GM11168 (cell line): ENCODE measurements around the gene DNAH2.
"Not testable (repeated sequence)": the region's sequence is repeated elsewhere in the genome, so short reads cannot be mapped to it uniquely, and the experiment has no call there.

Experiments used
- in situ Hi-C: fragments of 300-500 bp; cut with MboI; formaldehyde crosslinking; loops from one replicate; pipeline ENCODE4 v1.12.0; 2022; ENCODE audit warnings: low sequenced_read_pairs; ENCODE audit not compliant: unreplicated experiment

DNAH2 gene

DNA sequence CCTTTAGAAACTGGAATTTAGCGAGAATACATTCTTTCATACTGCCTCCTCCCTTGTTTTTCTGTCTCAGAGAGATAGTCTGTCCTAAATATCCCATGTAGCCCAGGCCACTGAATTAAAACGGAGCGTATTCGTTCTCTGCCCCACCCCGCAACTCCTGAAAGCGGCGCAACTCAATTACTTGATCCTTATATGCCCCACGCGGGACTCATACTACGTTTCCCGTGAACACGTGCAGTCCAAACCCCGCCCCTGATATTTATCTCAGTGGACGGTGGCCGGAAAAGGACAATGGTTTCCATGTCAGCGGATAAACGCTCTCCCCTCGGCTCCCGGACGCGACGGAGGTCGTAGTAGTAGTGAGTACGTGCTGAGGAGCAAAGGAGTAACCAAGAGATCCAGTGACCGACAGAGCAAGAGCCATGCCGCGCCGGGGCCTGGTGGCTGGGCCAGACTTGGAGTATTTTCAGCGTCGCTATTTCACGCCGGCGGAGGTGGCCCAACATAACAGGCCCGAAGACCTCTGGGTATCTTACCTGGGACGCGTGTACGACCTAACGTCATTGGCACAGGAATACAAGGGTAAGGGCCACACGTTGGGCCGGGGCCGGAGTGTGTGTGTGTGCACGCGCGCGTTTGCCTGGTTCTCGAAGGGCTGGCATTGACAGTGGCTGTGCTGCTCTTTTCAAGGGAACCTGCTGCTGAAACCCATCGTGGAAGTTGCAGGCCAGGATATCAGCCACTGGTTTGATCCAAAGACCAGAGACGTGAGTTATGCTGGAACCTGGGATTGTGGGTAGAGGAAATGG is 140.4 kb downstream of the DNAH2 start, which contains the start of gene CYB5D1:
TSS of gene CYB5D1 (plus strand) at position 291 of the 809 bp plus-strand sequence. CDS start at position 423, 132 bp downstream.
- in situ Hi-C loops: no loop called here

- in situ Hi-C loops: no loop called here
Observed at GRCh38 chr17:7858522-7858810, 140.9 kb downstream of the DNAH2 start.

GRCh38 chr17:7859028-7859427 is 141.5 kb downstream of the DNAH2 start:
- in situ Hi-C loops: no loop called here

GRCh38 chr17:7862692-7863437 is 145.3 kb downstream of the DNAH2 start:
- in situ Hi-C loops: no loop called here

DNA sequence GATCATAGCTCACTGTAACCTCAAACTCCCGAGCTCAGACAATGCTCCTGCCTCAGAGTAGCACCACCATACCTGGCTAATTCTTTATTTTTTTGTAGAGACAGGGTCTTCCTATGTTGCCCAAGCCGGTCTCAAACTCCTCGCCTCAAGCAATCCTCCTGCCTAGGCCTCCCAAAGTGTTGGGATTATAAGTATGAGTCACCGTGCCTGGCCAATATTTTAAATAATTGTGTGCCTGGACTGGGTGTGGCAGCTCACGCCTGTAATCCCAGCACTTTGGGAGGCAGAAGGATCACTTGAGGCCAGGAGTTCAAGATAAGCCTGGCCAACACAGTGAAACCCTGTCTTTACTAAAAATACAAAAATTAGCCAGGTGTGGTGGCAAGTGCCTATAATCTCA is 146.8 kb downstream of the DNAH2 start:
- in situ Hi-C loops: not testable (repeated sequence)

DNA sequence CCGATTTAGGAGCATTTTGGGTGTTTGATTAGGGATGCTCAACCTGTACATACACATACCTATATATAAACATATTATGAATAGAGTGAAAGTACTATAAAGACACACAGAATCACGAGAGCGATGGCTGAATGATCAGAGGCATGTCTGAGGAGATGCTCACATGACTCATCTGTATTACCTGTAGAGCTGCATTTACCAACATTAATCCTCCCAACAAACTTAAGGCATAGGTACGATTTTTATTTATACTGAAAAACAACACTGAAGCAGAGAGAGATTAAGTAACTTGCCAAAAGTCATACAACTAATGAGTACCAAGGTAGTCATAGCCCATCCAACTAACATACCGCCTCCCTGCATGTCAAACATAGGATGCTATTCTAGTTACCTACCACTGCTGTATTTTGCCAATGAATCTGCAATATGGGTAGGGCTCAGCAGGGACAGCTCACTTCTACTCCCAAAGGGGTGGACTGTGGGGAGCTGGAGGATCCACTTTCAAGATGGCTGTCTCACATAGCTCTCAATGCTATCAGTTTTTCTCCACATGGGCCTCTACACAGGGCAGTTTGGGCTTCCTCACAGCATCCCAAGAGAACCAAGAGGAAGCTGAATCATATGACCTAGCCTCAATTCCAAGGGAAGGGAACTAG is 147.6 kb downstream of the DNAH2 start:
- in situ Hi-C loops: no loop called here

- in situ Hi-C loops: no loop called here
Observed at GRCh38 chr17:7867881-7868329, 150.4 kb downstream of the DNAH2 start.

GRCh38 chr17:7873051-7873450 is 155.5 kb downstream of the DNAH2 start:
- in situ Hi-C loops: no loop called here

GRCh38 chr17:7875804-7876370 is 158.3 kb downstream of the DNAH2 start:
- in situ Hi-C loops: no loop called here

DNA sequence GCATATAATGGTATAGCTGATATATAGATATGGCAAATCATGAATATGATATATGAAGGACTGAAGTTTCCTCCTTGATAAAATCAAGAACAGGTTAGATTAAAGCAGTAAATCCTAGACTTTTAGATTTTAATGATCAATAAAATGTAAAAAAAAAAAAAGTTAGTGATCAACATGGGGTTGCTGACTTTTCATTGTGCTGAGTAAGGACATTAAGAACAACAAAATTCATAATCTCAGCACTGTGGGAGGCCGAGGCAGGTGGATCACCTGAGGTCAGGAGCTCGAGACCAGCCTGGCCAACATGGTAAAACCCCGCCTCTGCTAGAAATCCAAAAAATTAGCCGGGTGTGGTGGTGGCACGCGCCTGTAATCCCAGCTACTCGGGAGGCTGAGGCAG is 160.7 kb downstream of the DNAH2 start:
- in situ Hi-C loops: no loop called here

DNA sequence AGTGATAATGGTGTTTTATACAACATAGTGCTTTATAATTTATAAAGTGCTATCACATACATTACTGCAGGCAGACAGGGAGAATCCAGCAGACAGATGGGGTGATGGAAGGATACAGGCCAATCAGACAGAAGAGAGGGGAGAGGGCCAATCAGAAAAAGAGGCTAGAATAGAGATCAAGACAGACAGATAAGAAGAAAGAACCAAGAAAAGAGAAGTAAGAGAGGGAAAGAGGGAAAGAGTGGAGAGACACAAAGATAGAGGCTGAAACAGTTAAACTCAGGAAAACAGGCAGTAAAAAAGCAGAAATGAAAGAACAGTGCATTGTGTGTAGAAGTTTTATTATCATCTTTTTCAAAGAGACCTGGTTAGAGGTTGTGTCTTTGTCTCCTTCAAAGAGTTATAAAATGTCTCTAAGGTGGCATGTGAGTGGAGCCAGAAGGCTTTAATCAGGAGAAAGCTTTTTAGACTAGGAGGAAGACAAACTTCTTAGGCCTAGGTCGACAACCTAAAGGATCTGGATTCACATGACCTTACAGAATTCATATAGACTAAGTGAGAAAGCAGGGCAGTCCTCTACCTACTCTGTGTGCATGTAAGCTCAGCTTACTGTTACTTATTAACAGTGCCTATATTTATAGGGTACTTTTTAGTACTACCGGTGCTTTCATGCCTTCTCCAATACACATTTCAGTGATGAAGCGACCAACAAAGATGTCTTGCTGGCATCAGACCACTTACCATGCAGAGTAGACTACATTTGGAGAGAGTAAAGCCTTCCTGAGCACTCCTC is 162.7 kb downstream of the DNAH2 start:
- in situ Hi-C loops: no loop called here

- in situ Hi-C loops: no loop called here
Observed at GRCh38 chr17:7881276-7882054, 163.9 kb downstream of the DNAH2 start.

DNA sequence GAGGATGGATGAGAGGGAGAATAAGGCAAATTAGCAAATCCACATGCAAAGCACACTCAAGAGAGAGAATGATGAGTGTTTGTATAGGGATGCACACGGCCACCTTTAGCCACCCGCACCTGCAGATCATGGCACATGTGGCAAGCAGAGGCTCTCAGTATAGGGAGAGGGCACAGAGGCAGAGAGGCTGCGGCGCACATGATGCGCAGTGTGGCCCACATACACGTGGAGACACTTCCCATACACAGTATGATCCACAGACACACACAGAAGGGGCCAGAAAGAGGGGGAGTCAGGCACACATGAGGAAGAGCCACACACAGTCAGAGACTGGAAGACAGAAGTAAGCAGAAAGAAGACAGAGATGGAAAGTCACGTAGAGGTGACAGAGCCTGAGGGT is 164.5 kb downstream of the DNAH2 start:
- in situ Hi-C loops: no loop called here

- in situ Hi-C loops: no loop called here
Observed at GRCh38 chr17:7882629-7883028, 165.1 kb downstream of the DNAH2 start.
